Measurements from ENCODE around the gene DYRK1B. TPM values are rescaled to one million over a fixed set of nuclear protein-coding genes. Genes with fewer than 3 reads are reported as not detected.
"Not testable (repeated sequence)": the region's sequence is repeated elsewhere in the genome, so short reads cannot be mapped to it uniquely, and the experiment has no call there.

Gene DYRK1B
- polyA plus RNA-seq = 10 to 100 TPM in 3 of 4 donors, 1 to 10 TPM in 1; 8.6 to 31.2 (median 11.4) TPM
- long read RNA-seq, donor 1, transcript DYRK1B-201 (11 exons, 2,535 nt) = major isoform, 6 of 21 reads
- long read RNA-seq, donor 1, partial matches to known transcripts = 11 of 21 reads
- long read RNA-seq, donor 1, other reads (novel, unspliced or antisense) = 0 of 21 reads
- long read RNA-seq, donor 2 = 0 reads
- long read RNA-seq, donor 3, partial matches to known transcripts = 0 of 1 reads
- long read RNA-seq, donor 3, other reads (novel, unspliced or antisense) = 0 of 1 reads
- long read RNA-seq, donor 4 = 0 reads
- long read RNA-seq, donor 5, partial matches to known transcripts = 7 of 9 reads
- long read RNA-seq, donor 5, other reads (novel, unspliced or antisense) = 0 of 9 reads
- long read RNA-seq, donor 6, partial matches to known transcripts = 0 of 2 reads
- long read RNA-seq, donor 6, other reads (novel, unspliced or antisense) = 0 of 2 reads
- long read RNA-seq, donor 7, transcript DYRK1B-201 (11 exons, 2,535 nt) = major isoform, 9 of 16 reads
- long read RNA-seq, donor 7, partial matches to known transcripts = 0 of 16 reads
- long read RNA-seq, donor 7, other reads (novel, unspliced or antisense) = 0 of 16 reads
- long read RNA-seq, donor 8 = 0 reads
- long read RNA-seq, donor 9 = 0 reads
- long read RNA-seq, donor 10, partial matches to known transcripts = 0 of 10 reads
- long read RNA-seq, donor 10, other reads (novel, unspliced or antisense) = 0 of 10 reads

GRCh38 chr19:39833464-39834286 is at the start of gene DYRK1B:
DYRK1B (minus strand) TSS chr19:39834162; CDS start chr19:39831867, 2,295 bp downstream.
- Histone ChIP-seq H3K4me1 (ENCODE audit: control insufficient read depth in 3 of 3, insufficient read depth in 2 of 3, low read depth in 1 of 3, low read length in 2 of 3) (peaks cover 0 to 22% (median 6%) of the 10 kb centered on the region in 3 donors), H3K4me3 (ENCODE audit: low read depth in 1 of 3, low read length in 3 of 3) (peak within 1 kb of the TSS; percentile 76 to 84 (median 81)), H3K27ac (ENCODE audit: low read depth in 1 of 3, low read length in 2 of 3) (peak within 1 kb of the TSS; percentile 24 to 95 (median 79)), H3K27me3 (ENCODE audit: control insufficient read depth in 3 of 3, insufficient read depth in 3 of 3, low read length in 3 of 3) (no peaks in the 10 kb centered on the region), H3K9me3 (ENCODE audit: control insufficient read depth in 2 of 2, insufficient read depth in 1 of 2, low read depth in 1 of 2, low read length in 1 of 2) (no peaks in the 10 kb centered on the region), H3K36me3 (ENCODE audit: control insufficient read depth in 3 of 3, insufficient read depth in 2 of 3, low read depth in 1 of 3, low read length in 3 of 3) (peaks cover 7 to 62% (median 16%) of the 10 kb centered on the region in 3 donors)
- DNase-seq (peak; percentile 98 to 99), FAIRE-seq (no peak)
- 0 to 1% (median 1%) methylated on average over 40 to 59 of the region's 59 CpGs for WGBS, 3 donors

- not testable (repeated sequence) for H3K4me1 ChIP-seq (ENCODE audit: control insufficient read depth in 3 of 3, insufficient read depth in 2 of 3, low read depth in 1 of 3, low read length in 2 of 3); H3K4me3 ChIP-seq (ENCODE audit: low read depth in 1 of 3, low read length in 3 of 3); DNase-seq; H3K36me3 ChIP-seq (ENCODE audit: control insufficient read depth in 3 of 3, insufficient read depth in 2 of 3, low read depth in 1 of 3, low read length in 3 of 3); H3K27me3 ChIP-seq (ENCODE audit: control insufficient read depth in 3 of 3, insufficient read depth in 3 of 3, low read length in 3 of 3); H3K9me3 ChIP-seq (ENCODE audit: control insufficient read depth in 2 of 2, insufficient read depth in 1 of 2, low read depth in 1 of 2, low read length in 1 of 2); FAIRE-seq; H3K27ac ChIP-seq (ENCODE audit: low read depth in 1 of 3, low read length in 2 of 3)
- 71 to 92% (median 80%) methylated on average over 3 to 7 of the region's 10 CpGs for WGBS, 3 donors
Measured at GRCh38 chr19:39882645-39883044, 48.7 kb upstream of the DYRK1B start.

- not testable (repeated sequence) for H3K9me3 ChIP-seq (ENCODE audit: control insufficient read depth in 2 of 2, insufficient read depth in 1 of 2, low read depth in 1 of 2, low read length in 1 of 2); H3K27me3 ChIP-seq (ENCODE audit: control insufficient read depth in 3 of 3, insufficient read depth in 3 of 3, low read length in 3 of 3); H3K27ac ChIP-seq (ENCODE audit: low read depth in 1 of 3, low read length in 2 of 3); H3K4me3 ChIP-seq (ENCODE audit: low read depth in 1 of 3, low read length in 3 of 3); H3K4me1 ChIP-seq (ENCODE audit: control insufficient read depth in 3 of 3, insufficient read depth in 2 of 3, low read depth in 1 of 3, low read length in 2 of 3); FAIRE-seq; H3K36me3 ChIP-seq (ENCODE audit: control insufficient read depth in 3 of 3, insufficient read depth in 2 of 3, low read depth in 1 of 3, low read length in 3 of 3)
- DNase-seq = peak; percentile 44 to 46
- WGBS, 3 donors = 13 to 23% (median 15%) methylated on average over 13 to 15 of the region's 15 CpGs
Measured at GRCh38 chr19:39881495-39882110, 47.6 kb upstream of the DYRK1B start.

- H3K4me1 ChIP-seq (ENCODE audit: control insufficient read depth in 3 of 3, insufficient read depth in 2 of 3, low read depth in 1 of 3, low read length in 2 of 3); H3K36me3 ChIP-seq (ENCODE audit: control insufficient read depth in 3 of 3, insufficient read depth in 2 of 3, low read depth in 1 of 3, low read length in 3 of 3); H3K9me3 ChIP-seq (ENCODE audit: control insufficient read depth in 2 of 2, insufficient read depth in 1 of 2, low read depth in 1 of 2, low read length in 1 of 2); FAIRE-seq; H3K4me3 ChIP-seq (ENCODE audit: low read depth in 1 of 3, low read length in 3 of 3); H3K27ac ChIP-seq (ENCODE audit: low read depth in 1 of 3, low read length in 2 of 3); DNase-seq; H3K27me3 ChIP-seq (ENCODE audit: control insufficient read depth in 3 of 3, insufficient read depth in 3 of 3, low read length in 3 of 3): not testable (repeated sequence)
- 88 to 92% (median 92%) methylated on average over 4 of the region's 5 CpGs for WGBS, 3 donors
Measured at GRCh38 chr19:39880241-39880640, 46.3 kb upstream of the DYRK1B start.

GRCh38 chr19:39879796-39880195 is 45.8 kb upstream of the DYRK1B start:
- not testable (repeated sequence) for FAIRE-seq; H3K36me3 ChIP-seq (ENCODE audit: control insufficient read depth in 3 of 3, insufficient read depth in 2 of 3, low read depth in 1 of 3, low read length in 3 of 3); H3K4me1 ChIP-seq (ENCODE audit: control insufficient read depth in 3 of 3, insufficient read depth in 2 of 3, low read depth in 1 of 3, low read length in 2 of 3); H3K9me3 ChIP-seq (ENCODE audit: control insufficient read depth in 2 of 2, insufficient read depth in 1 of 2, low read depth in 1 of 2, low read length in 1 of 2); H3K27ac ChIP-seq (ENCODE audit: low read depth in 1 of 3, low read length in 2 of 3); H3K27me3 ChIP-seq (ENCODE audit: control insufficient read depth in 3 of 3, insufficient read depth in 3 of 3, low read length in 3 of 3); DNase-seq; H3K4me3 ChIP-seq (ENCODE audit: low read depth in 1 of 3, low read length in 3 of 3)
- WGBS, 3 donors = 78 to 100% (median 91%) methylated on average over 1 of the region's 8 CpGs

GRCh38 chr19:39878866-39879265 is 44.9 kb upstream of the DYRK1B start:
- H3K4me1 ChIP-seq (ENCODE audit: control insufficient read depth in 3 of 3, insufficient read depth in 2 of 3, low read depth in 1 of 3, low read length in 2 of 3); H3K27me3 ChIP-seq (ENCODE audit: control insufficient read depth in 3 of 3, insufficient read depth in 3 of 3, low read length in 3 of 3); H3K36me3 ChIP-seq (ENCODE audit: control insufficient read depth in 3 of 3, insufficient read depth in 2 of 3, low read depth in 1 of 3, low read length in 3 of 3); H3K27ac ChIP-seq (ENCODE audit: low read depth in 1 of 3, low read length in 2 of 3); H3K9me3 ChIP-seq (ENCODE audit: control insufficient read depth in 2 of 2, insufficient read depth in 1 of 2, low read depth in 1 of 2, low read length in 1 of 2); H3K4me3 ChIP-seq (ENCODE audit: low read depth in 1 of 3, low read length in 3 of 3); FAIRE-seq; DNase-seq: not testable (repeated sequence)
- 77 to 87% (median 83%) methylated on average over 10 to 11 of the region's 11 CpGs for WGBS, 3 donors

GRCh38 chr19:39878398-39878797 is 44.4 kb upstream of the DYRK1B start:
- no peaks in the 10 kb centered on the region for H3K4me1 ChIP-seq (ENCODE audit: control insufficient read depth in 3 of 3, insufficient read depth in 2 of 3, low read depth in 1 of 3, low read length in 2 of 3)

GRCh38 chr19:39877982-39878381 is 44.0 kb upstream of the DYRK1B start:
- H3K9me3 ChIP-seq (ENCODE audit: control insufficient read depth in 2 of 2, insufficient read depth in 1 of 2, low read depth in 1 of 2, low read length in 1 of 2); H3K4me1 ChIP-seq (ENCODE audit: control insufficient read depth in 3 of 3, insufficient read depth in 2 of 3, low read depth in 1 of 3, low read length in 2 of 3); H3K27me3 ChIP-seq (ENCODE audit: control insufficient read depth in 3 of 3, insufficient read depth in 3 of 3, low read length in 3 of 3); H3K36me3 ChIP-seq (ENCODE audit: control insufficient read depth in 3 of 3, insufficient read depth in 2 of 3, low read depth in 1 of 3, low read length in 3 of 3); FAIRE-seq; H3K27ac ChIP-seq (ENCODE audit: low read depth in 1 of 3, low read length in 2 of 3); DNase-seq; H3K4me3 ChIP-seq (ENCODE audit: low read depth in 1 of 3, low read length in 3 of 3): not testable (repeated sequence)
- WGBS, 3 donors = 90 to 96% (median 90%) methylated on average over 13 to 15 of the region's 17 CpGs

More at GRCh38 chr19:39878398-39878797, 44.4 kb upstream of the DYRK1B start:
- FAIRE-seq (no peak), DNase-seq (no peak)
- Histone ChIP-seq H3K9me3 (ENCODE audit: control insufficient read depth in 2 of 2, insufficient read depth in 1 of 2, low read depth in 1 of 2, low read length in 1 of 2) (no peaks in the 10 kb centered on the region), H3K27me3 (ENCODE audit: control insufficient read depth in 3 of 3, insufficient read depth in 3 of 3, low read length in 3 of 3) (no peaks in the 10 kb centered on the region), H3K36me3 (ENCODE audit: control insufficient read depth in 3 of 3, insufficient read depth in 2 of 3, low read depth in 1 of 3, low read length in 3 of 3) (peaks cover 0 to 4% (median 0%) of the 10 kb centered on the region in 3 donors), H3K27ac (ENCODE audit: low read depth in 1 of 3, low read length in 2 of 3) (no peak overlapping the region), H3K4me3 (ENCODE audit: low read depth in 1 of 3, low read length in 3 of 3) (no peak overlapping the region)
- 71 to 100% (median 94%) methylated on average over 1 of the region's 1 CpG for WGBS, 3 donors

All from small intestine (tissue), 16 donors.